Measurements from ENCODE around the gene BRD7. TPM values are rescaled to one million over a fixed set of nuclear protein-coding genes. Genes with fewer than 3 reads are reported as not detected.

The BRD7 gene
- 51.1 to 70.3 TPM (median 59.3 TPM) in 5 replicates for total RNA-seq (2022; extraction: Qiagen RNA extraction)

GRCh38 chr16:50368410-50369132 is at the start of gene BRD7:
BRD7 (minus strand) TSS chr16:50368988; CDS start chr16:50368774, 214 bp downstream.

GRCh38 chr16:50266337-50267091 is 102.3 kb downstream of the BRD7 start, which contains the start of gene ADCY7:
ADCY7 (plus strand) TSS chr16:50266551; CDS start chr16:50288180, 21,629 bp downstream.

Other genes starting within 250 kb of the BRD7 start
- 9.9 to 11.8 TPM (median 11.5 TPM) in 5 replicates for gene TENT4B, start 215.7 kb downstream of the BRD7 start, total RNA-seq (2022; extraction: Qiagen RNA extraction)
- gene ADCY7, start 102.4 kb downstream of the BRD7 start, total RNA-seq (2022; extraction: Qiagen RNA extraction): 10.4 to 22.1 TPM (median 18.0 TPM) in 5 replicates
- 0.25 to 0.37 TPM (median 0.29 TPM) in 5 replicates for gene NKD1, start 179.4 kb upstream of the BRD7 start, total RNA-seq (2022; extraction: Qiagen RNA extraction)

Data from A549 treated with CORT108297 at 1 μM for 4 hours (cell line).